ENCODE results near the gene FLNA.
"Not testable (repeated sequence)": the region's sequence is repeated elsewhere in the genome, so short reads cannot be mapped to it uniquely, and the experiment has no call there.

The FLNA gene

GRCh38 chrX:154374313-154375155 is at the start of gene FLNA:
Gene FLNA, minus strand, starts transcription at chrX:154374634. Its CDS starts 3,389 bp downstream, at chrX:154371245.
- DNase-seq: peak; percentile 33

- no peak for DNase-seq
Measured at GRCh38 chrX:154420402-154420756, 45.9 kb upstream of the FLNA start.

- no peak for DNase-seq
Measured at GRCh38 chrX:154419688-154420401, 45.4 kb upstream of the FLNA start.

- no peak for DNase-seq
Measured at GRCh38 chrX:154419189-154419588, 44.8 kb upstream of the FLNA start.

GRCh38 chrX:154417157-154417556 is 42.7 kb upstream of the FLNA start:
- no peak for DNase-seq

- DNase-seq: no peak
Measured at GRCh38 chrX:154413142-154413541, 38.7 kb upstream of the FLNA start.

- peak; percentile 52 for DNase-seq
Measured at GRCh38 chrX:154412468-154412867, 38.0 kb upstream of the FLNA start.

- peak; percentile 59 for DNase-seq
Measured at GRCh38 chrX:154411981-154412340, 37.5 kb upstream of the FLNA start.

- DNase-seq: peak; percentile 11
Measured at GRCh38 chrX:154409222-154409871, 34.9 kb upstream of the FLNA start, which contains the start of gene DNASE1L1. Gene DNASE1L1, minus strand, starts transcription at chrX:154409254. Its CDS starts 3,686 bp downstream, at chrX:154405568.

GRCh38 chrX:154408659-154409221 is 34.3 kb upstream of the FLNA start:
- DNase-seq: no peak

- no peak for DNase-seq
Measured at GRCh38 chrX:154404625-154405192, 30.3 kb upstream of the FLNA start.

- no peak for DNase-seq
Measured at GRCh38 chrX:154403858-154404257, 29.4 kb upstream of the FLNA start.

- no peak for DNase-seq
Measured at GRCh38 chrX:154403192-154403591, 28.8 kb upstream of the FLNA start.

- DNase-seq: no peak
Measured at GRCh38 chrX:154402622-154403127, 28.2 kb upstream of the FLNA start.

- DNase-seq: no peak
Measured at GRCh38 chrX:154401918-154402621, 27.6 kb upstream of the FLNA start.

- no peak for DNase-seq
Measured at GRCh38 chrX:154401045-154401799, 26.8 kb upstream of the FLNA start.

- DNase-seq: not testable (repeated sequence)
Measured at GRCh38 chrX:154400369-154400817, 26.0 kb upstream of the FLNA start.

GRCh38 chrX:154399527-154400368 is 25.3 kb upstream of the FLNA start:
- peak; percentile 29 for DNase-seq

- peak; percentile 86 for DNase-seq
Measured at GRCh38 chrX:154398668-154399526, 24.5 kb upstream of the FLNA start.
